Heart right ventricle (tissue), 16 donors: ENCODE data around the gene OR4D11. TPM values are rescaled to one million over a fixed set of nuclear protein-coding genes. Genes with fewer than 3 reads are reported as not detected.
A peak's percentile ranks its signal among the peaks of the same experiment; 100 is the strongest.

ENCODE experiments used
- ATAC-seq, 8 donors: fragments of 200-7000 bp; cut with Tn5 transposase; one replicate each; pipeline ENCODE4 v1.9.1; 2020; ENCODE audit warnings: mild to moderate bottlenecking in 8 of 8, moderate library complexity in 8 of 8, moderate number of reproducible peaks in 1 of 8
- DNase-seq, 2 donors: peaks; one replicate each; pipeline ENCODE4 v3.0.0-alpha.2; 2020
- H3K27ac ChIP-seq, 10 donors: fragments of 200-600 bp; sonication (generic) in 2 of 10; one replicate each; pipeline versions ENCODE4 v1.5.0 to v1.8.0; 2020 to 2022; ENCODE audit warnings: mild to moderate bottlenecking in 3 of 10
- H3K27me3 ChIP-seq, 7 donors: fragments of 200-600 bp; one replicate each; pipeline ENCODE4 v1.8.0; 2021 to 2022; ENCODE audit warnings: mild to moderate bottlenecking in 2 of 7
- H3K36me3 ChIP-seq, 9 donors: fragments of 200-600 bp; sonication (generic) in 1 of 9; one replicate each; pipeline versions ENCODE4 v1.5.0 to v1.8.0; 2020 to 2022; ENCODE audit warnings: mild to moderate bottlenecking in 2 of 9
- H3K4me1 ChIP-seq, 9 donors: fragments of 200-600 bp; sonication (generic) in 1 of 9; one replicate each; pipeline versions ENCODE4 v1.5.0 to v1.8.0; 2020 to 2022; ENCODE audit warnings: mild to moderate bottlenecking in 4 of 9
- H3K4me3 ChIP-seq, 10 donors: fragments of 200-600 bp; sonication (generic) in 2 of 10; one replicate each; pipeline versions ENCODE4 v1.5.0 to v1.8.0; 2020 to 2022; ENCODE audit warnings: mild to moderate bottlenecking in 7 of 10, moderate library complexity in 2 of 10
- H3K9me3 ChIP-seq, 11 donors: fragments of 200-600 bp in 10 of 11; sonication (generic) in 2 of 11; one replicate each; pipeline versions ENCODE4 v1.5.0 to v1.8.0; 2013 to 2022; ENCODE audit warnings: mild to moderate bottlenecking in 2 of 11, control low read depth in 1 of 11, moderate library complexity in 1 of 11
- CTCF ChIP-seq, 9 donors: fragments of 200-600 bp; sonication (generic) in 2 of 9; IDR thresholded peaks; one replicate each; pipeline versions ENCODE4 v1.5.0 to v1.8.0; 2021 to 2022; ENCODE audit warnings: antibody characterized with exemption in 9 of 9, mild to moderate bottlenecking in 5 of 9, moderate library complexity in 1 of 9
- WGBS, 2 donors: extraction: QIAGEN DNeasy Blood & Tissue Kit; methylation state at CpG; one replicate each; pipeline ENCODE4 v1.1.7; 2013; ENCODE audit warnings: inconsistent platforms in 1 of 2; 5-methylcytosine and 5-hydroxymethylcytosine counted together
- intact Hi-C, 10 donors: fragments of 100-400 bp; cut with DNase I; formaldehyde crosslinking; loops; one replicate each; pipeline versions ENCODE4 v1.11.1 to v1.14.2; 2022
- polyA plus RNA-seq, 2 donors: library from polyadenylated mRNA; stranded (reverse); fragments of 200-250 nt; gene quantifications; one replicate each; pipeline ENCODE4 v1.2.3, GENCODE V29; 2013
- total RNA-seq, 10 donors: library from RNA; stranded (reverse); fragmentation: NEBNext Ultra II Directional in 3 of 10; extraction: Animal tissue kit (Norgen Biotek cat#: 25700) in 3 of 10; gene quantifications; one replicate each; pipeline versions ENCODE4 v1.2.1 to v1.2.4, GENCODE V29; 2021 to 2023
- donor health status: Arrhythmogenic right ventricular cardiomyopathy.
- donor health status: ischemic (EF 13 %, LVEDD 7.1; RV severe dilation, severe dysfunction).
- donor health status: healthy with polysubstance abuse.
- donor health status: DM: no; HTN: yes; CAD: no.
- donor health status: DM: no; HTN: no; CAD: no.
- donor health status: ischemic (EF 25% LVEDD 6.9; RV normal size, moderate dysfunction).
- donor health status: ischemic (EF 25% LVEDD 5.7; RV mildly dilated, moderate dysfunction).
- donor health status: healthy.
- donor health status: DM: yes; HTN: yes; CAD: no.
- donor health status: Ischemic cardiomyopathy.
- donor health status: ischemic (EF 35%, LVEDD 5.7; RV mildly dilated, moderate dysfunction).
- donor health status: nonischemic (EF 11% LVEDD 7.7; RV severe dilation, severe dysfunction).
- donor health status: DM: yes; HTN: yes; CAD: no.
- donor health status: PGD.
- donor health status: ischemic (EF 29% LVEDD 5.4; RV normal size, mild dysfunction).
- donor health status: nonischemic (EF 23%, LVEDD 6.1; RV moderate dilation, normal function).

OR4D11 gene
- total and polyA plus RNA-seq, 12 donors = not detected

DNA sequence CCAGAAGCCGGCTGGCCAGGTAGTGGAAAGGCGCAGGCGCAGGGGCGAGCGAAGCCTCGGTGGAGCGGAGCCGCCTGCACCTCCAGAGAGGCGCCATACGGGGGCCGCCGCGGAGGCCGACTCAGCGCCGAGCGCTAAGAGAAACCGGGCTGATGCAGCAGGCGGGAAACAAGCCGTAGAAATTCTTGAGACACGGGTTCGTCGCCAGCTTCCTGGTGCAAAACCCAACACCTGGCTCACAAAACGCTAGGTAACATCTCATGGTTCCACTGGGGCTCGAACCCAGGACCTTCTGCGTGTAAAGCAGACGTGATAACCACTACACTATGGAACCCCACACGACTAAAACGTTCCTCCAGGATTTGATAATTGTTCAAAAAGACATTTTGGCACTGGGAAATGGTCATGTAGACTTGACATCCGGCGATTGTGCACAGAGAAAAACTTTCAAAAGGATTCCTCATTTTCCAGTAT, 47.0 kb downstream of the OR4D11 start:
- ATAC-seq (peak; percentile 79 to 93 (median 88)), DNase-seq (peak; percentile 67 to 71)
- Histone ChIP-seq H3K27me3 (no peaks in the 10 kb centered on the region), H3K27ac (peak overlapping the region; percentile 37 to 85 (median 78)), H3K4me3 (peak overlapping the region; percentile 2 to 61 (median 50)), H3K36me3 (no peaks in the 10 kb centered on the region), H3K9me3 (no peaks in the 10 kb centered on the region), H3K4me1 (peaks cover 0 to 40% (median 9%) of the 10 kb centered on the region in 9 donors)
- TF ChIP-seq CTCF (IDR thresholded peaks at IDR 0.05) = peak in 7 of 9 donors; percentile 32 to 63 (median 50)
- intact Hi-C loops = loop anchor here in 4 of 10 donors (5.0 to 10.0 kb wide), 4 partner anchors 67 to 976 kb away; partner anchors contain the start of genes PATL1 (in 3 of the 4), LPXN (in 1 of the 4), OSBP (in 1 of the 4) and ZFP91 (in 1 of the 4)
- WGBS, 2 donors = 0 to 1% methylated on average over 31 of the region's 31 CpGs

GRCh38 chr11:59550842-59551658, 47.7 kb downstream of the OR4D11 start:
- intact Hi-C loops = loop anchor here in 4 of 10 donors (5.0 to 10.0 kb wide), 4 partner anchors 66 to 976 kb away; partner anchors contain the start of genes PATL1 (in 3 of the 4), LPXN (in 1 of the 4), OSBP (in 1 of the 4) and ZFP91 (in 1 of the 4)
- ATAC-seq (peak; percentile 69 to 87 (median 82)), DNase-seq (peak; percentile 55 to 77)
- Histone ChIP-seq H3K36me3 (no peaks in the 10 kb centered on the region), H3K4me1 (peaks cover 0 to 46% (median 15%) of the 10 kb centered on the region in 9 donors), H3K4me3 (peak overlapping the region; percentile 2 to 61 (median 50)), H3K9me3 (no peaks in the 10 kb centered on the region), H3K27ac (peak overlapping the region; percentile 37 to 85 (median 78)), H3K27me3 (no peaks in the 10 kb centered on the region)
- TF ChIP-seq CTCF (IDR thresholded peaks at IDR 0.05) = no peak
- WGBS, 2 donors = 1% methylated on average over 34 of the region's 34 CpGs

DNA sequence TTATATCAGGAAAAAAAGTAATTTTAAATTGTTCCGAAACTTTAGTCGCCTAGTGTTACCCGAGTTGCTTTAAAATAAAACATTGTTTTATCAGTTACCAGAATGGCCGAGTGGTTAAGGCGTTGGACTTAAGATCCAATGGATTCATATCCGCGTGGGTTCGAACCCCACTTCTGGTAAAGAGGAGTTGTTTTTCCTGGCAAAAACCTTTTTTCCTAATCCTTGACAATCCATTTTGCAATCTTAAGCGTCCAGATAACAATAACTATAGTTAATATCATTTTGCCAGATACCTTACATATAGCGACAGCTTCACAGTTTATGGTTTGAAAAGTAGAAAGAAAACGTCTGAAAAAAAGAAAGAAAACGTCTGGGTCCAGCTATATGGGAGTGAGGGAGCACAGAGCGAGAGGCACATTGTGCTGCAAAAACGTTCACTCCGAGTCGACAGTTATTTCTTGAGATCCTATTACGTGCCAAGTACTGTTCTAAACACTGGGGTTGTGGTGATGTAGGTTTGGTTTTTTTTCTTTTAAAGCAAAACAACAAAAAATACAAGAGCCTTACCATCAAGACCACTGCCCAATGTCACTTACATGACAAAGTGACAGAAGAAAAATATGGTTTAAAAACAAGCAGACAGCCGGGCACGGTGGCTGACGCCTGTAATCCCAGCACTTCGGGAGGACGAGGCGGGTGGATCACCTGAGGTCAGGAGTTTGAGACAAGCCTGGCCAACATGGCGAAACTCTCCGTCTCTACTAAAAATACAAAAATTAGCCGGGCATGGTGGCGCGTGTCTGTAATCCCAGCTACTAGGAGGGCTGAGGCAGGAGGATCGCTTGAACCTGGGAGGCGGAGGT, 48.5 kb downstream of the OR4D11 start:
- ATAC-seq = peak in 4 of 8 donors; percentile 25 to 54 (median 38)
- Histone ChIP-seq H3K36me3 (no peaks in the 10 kb centered on the region), H3K27ac (peak overlapping the region in 9 of 10 donors; percentile 37 to 85 (median 83)), H3K9me3 (no peaks in the 10 kb centered on the region), H3K4me1 (peaks cover 0 to 55% (median 24%) of the 10 kb centered on the region in 9 donors), H3K27me3 (no peaks in the 10 kb centered on the region), H3K4me3 (peak overlapping the region; percentile 2 to 61 (median 50))
- intact Hi-C loops = loop anchor here in 4 of 10 donors (5.0 to 10.0 kb wide), 4 partner anchors 65 to 977 kb away; partner anchors contain the start of genes PATL1 (in 3 of the 4), LPXN (in 1 of the 4), OSBP (in 1 of the 4) and ZFP91 (in 1 of the 4)
- no peak for TF ChIP-seq CTCF (IDR thresholded peaks at IDR 0.05)
- peak in 1 of 2 donors; percentile 36 for DNase-seq
- WGBS, 2 donors = 23 to 28% methylated on average over 30 of the region's 30 CpGs
